Suprapubic skin (tissue), 4 donors: Measurements from ENCODE around the gene CREB5.

Experiments
- EP300 ChIP-seq: sonication (generic); formaldehyde crosslinking; IDR thresholded peaks from one replicate; pipeline ENCODE4 v1.6.1; 2017; ENCODE audit warnings: antibody characterized with exemption
- POLR2A ChIP-seq, 2 donors: fragments of 450-650 bp; IDR thresholded peaks; one replicate each; pipeline ENCODE4 v1.6.1; 2017; ENCODE audit warnings: antibody characterized with exemption in 2 of 2, mild to moderate bottlenecking in 2 of 2, moderate library complexity in 2 of 2
- POLR2AphosphoS5 ChIP-seq, 3 donors: sonication (generic); formaldehyde crosslinking; IDR thresholded peaks; one replicate each; pipeline ENCODE4 v1.6.1; 2017; ENCODE audit warnings: antibody characterized with exemption in 3 of 3
- TF ChIP-seq, protein P1 (sequence below), 2 donors: fragments of 200-600 bp in 1 of 2; fragments of 450-650 bp in 1 of 2; sonication (generic) in 1 of 2; IDR thresholded peaks; one replicate each; pipeline ENCODE4 v1.5.1; 2016 to 2019; ENCODE audit warnings: antibody characterized with exemption in 2 of 2, mild to moderate bottlenecking in 1 of 2, moderate library complexity in 1 of 2

DNA sequence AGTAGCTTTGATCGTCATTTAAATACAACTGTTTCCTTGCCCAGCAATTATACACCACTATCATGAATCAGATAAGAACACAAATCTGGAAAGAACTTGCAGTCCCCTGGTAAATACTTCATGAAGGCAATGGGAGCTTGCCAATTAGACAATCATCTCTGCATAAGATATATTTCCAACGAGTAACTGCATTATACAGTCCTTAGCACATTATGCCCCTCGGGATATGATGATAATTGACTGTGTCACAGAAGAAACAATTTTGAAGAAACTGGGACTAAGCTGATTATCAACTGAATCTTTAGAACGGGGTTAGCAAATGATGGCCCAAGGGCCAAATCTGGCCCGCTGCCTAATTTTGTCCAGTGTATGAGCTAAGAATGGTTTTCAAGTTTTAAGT lies 390.1 kb downstream of the CREB5 start:
- no peak for TF ChIP-seq POLR2AphosphoS5 (IDR thresholded peaks at IDR 0.05)
- TF ChIP-seq, protein P1, sequence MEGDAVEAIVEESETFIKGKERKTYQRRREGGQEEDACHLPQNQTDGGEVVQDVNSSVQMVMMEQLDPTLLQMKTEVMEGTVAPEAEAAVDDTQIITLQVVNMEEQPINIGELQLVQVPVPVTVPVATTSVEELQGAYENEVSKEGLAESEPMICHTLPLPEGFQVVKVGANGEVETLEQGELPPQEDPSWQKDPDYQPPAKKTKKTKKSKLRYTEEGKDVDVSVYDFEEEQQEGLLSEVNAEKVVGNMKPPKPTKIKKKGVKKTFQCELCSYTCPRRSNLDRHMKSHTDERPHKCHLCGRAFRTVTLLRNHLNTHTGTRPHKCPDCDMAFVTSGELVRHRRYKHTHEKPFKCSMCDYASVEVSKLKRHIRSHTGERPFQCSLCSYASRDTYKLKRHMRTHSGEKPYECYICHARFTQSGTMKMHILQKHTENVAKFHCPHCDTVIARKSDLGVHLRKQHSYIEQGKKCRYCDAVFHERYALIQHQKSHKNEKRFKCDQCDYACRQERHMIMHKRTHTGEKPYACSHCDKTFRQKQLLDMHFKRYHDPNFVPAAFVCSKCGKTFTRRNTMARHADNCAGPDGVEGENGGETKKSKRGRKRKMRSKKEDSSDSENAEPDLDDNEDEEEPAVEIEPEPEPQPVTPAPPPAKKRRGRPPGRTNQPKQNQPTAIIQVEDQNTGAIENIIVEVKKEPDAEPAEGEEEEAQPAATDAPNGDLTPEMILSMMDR (IDR thresholded peaks at IDR 0.05): no peak
- TF ChIP-seq POLR2A (IDR thresholded peaks at IDR 0.05): no peak
- TF ChIP-seq EP300: no peak
